ENCODE measurements around the gene SULT1A3.
"Not testable (repeated sequence)": the region's sequence is repeated elsewhere in the genome, so short reads cannot be mapped to it uniquely, and the experiment has no call there.

SULT1A3 gene

DNA sequence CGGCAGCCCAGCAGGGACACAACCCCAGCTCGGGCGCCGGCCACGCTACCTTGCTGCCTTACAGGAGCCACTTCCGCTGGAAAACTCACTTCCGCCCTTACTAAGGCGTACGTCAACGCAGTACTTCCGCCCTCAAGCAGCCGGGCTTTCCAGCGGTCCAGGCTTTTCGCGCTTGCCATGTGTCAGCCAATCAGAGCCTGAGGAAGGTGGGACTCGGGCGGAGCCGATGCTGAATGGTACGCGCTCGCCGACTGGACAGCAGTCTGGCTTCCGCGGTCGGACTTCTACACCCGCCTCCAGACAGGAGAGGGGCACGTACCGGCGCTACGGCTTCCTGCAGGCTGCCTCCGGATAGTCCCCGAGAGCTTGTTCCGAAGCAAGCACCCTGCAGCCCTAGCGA lies 5.4 kb upstream of the SULT1A3 start, which contains the start of the genes BOLA2B and SLX1A:
BOLA2B (minus strand) TSS at position 52 of the 400 bp plus-strand sequence. CDS start 71 bp downstream, outside the sequence.
SLX1A (plus strand) TSS at position 261 of the 400 bp plus-strand sequence. CDS start 210 bp downstream, outside the sequence.
- not testable (repeated sequence) for H2AFZ ChIP-seq (ENCODE audit: low read depth, low read length); H3K27ac ChIP-seq (ENCODE audit: low read length); H3K9me3 ChIP-seq (ENCODE audit: insufficient read depth, low read length, severe bottlenecking); H4K20me1 ChIP-seq (ENCODE audit: insufficient read depth, low read length); H3K79me2 ChIP-seq (ENCODE audit: insufficient read depth, low read length); H3K4me1 ChIP-seq (ENCODE audit: insufficient read depth, low read length); H3K27me3 ChIP-seq (ENCODE audit: insufficient read depth, low read length, poor library complexity); DNase-seq; H3K36me3 ChIP-seq (ENCODE audit: insufficient read depth, low read length)
- H3K4me2 ChIP-seq (ENCODE audit: insufficient read depth, low read length): peak within 1 kb of the TSS; percentile 64
- peak; percentile 86 for ATAC-seq (ENCODE audit: insufficient read depth, low read depth)
- H3K9ac ChIP-seq (ENCODE audit: low read depth, low read length): 0 out of 2 replicates have a peak within 1 kb of the TSS, but pooled peaks have one; percentile 36
- peak within 1 kb of the TSS in 1 of 2 experiments; percentile 57; a peak in 2 of 4 replicates for H3K4me3 ChIP-seq (ENCODE audit: low read depth in 1 of 2, low read length in 2 of 2)

DNA sequence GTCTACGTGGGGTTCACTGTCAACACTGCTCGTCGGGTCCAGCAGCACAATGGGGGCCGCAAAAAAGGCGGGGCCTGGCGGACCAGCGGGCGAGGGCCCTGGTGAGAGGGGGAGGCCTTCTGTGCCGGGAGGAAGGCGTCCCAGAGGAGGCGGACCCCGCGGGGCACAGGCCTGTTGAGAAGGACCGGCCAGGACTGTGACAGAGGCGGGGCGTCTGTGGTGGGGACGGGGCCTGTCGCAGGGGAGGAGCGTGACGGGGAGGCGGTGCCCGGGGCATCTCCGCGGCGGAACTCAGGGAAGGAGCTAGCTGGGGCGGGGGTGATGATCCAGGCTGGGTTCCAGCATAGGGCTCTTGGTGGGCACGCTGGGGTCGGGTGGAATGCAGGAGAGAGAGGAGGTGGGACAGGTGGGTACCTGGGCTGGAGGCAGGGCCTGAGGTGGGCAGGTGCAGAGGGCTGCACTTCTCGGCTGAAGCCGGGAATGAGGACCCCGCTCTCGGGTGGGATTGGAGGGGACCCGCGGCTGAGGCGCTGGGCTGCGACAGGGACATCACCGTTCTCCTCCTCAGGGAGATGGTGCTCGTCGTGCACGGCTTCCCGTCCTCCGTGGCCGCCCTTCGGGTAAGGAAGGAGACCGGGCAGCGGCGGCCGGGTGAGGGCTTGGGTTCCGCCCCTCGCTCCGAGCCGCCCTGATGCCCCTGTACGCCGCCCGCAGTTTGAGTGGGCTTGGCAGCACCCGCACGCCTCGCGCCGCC lies 4.7 kb upstream of the SULT1A3 start:
- peak overlapping the region in 1 of 2 experiments; percentile 57; a peak in 2 of 4 replicates for H3K4me3 ChIP-seq (ENCODE audit: low read depth in 1 of 2, low read length in 2 of 2)
- H3K4me2 ChIP-seq (ENCODE audit: insufficient read depth, low read length): peak overlapping the region; percentile 64
- 0 out of 2 replicates have a peak overlapping the region, but pooled peaks have one; percentile 36 for H3K9ac ChIP-seq (ENCODE audit: low read depth, low read length)

GRCh38 chr16:30197001-30197400 lies 2.1 kb upstream of the SULT1A3 start:
- H3K9me3 ChIP-seq (ENCODE audit: insufficient read depth, low read length, severe bottlenecking); H3K27ac ChIP-seq (ENCODE audit: low read length); H3K4me2 ChIP-seq (ENCODE audit: insufficient read depth, low read length); H3K9ac ChIP-seq (ENCODE audit: low read depth, low read length); H3K4me1 ChIP-seq (ENCODE audit: insufficient read depth, low read length); H3K79me2 ChIP-seq (ENCODE audit: insufficient read depth, low read length); H4K20me1 ChIP-seq (ENCODE audit: insufficient read depth, low read length); ATAC-seq (ENCODE audit: insufficient read depth, low read depth); H3K36me3 ChIP-seq (ENCODE audit: insufficient read depth, low read length); H3K27me3 ChIP-seq (ENCODE audit: insufficient read depth, low read length, poor library complexity); H3K4me3 ChIP-seq (ENCODE audit: low read depth in 1 of 2, low read length in 2 of 2); H2AFZ ChIP-seq (ENCODE audit: low read depth, low read length); DNase-seq: not testable (repeated sequence)

More for the DNA sequence above, 4.7 kb upstream of the SULT1A3 start:
- H3K9me3 ChIP-seq (ENCODE audit: insufficient read depth, low read length, severe bottlenecking); H2AFZ ChIP-seq (ENCODE audit: low read depth, low read length); H3K79me2 ChIP-seq (ENCODE audit: insufficient read depth, low read length); H3K36me3 ChIP-seq (ENCODE audit: insufficient read depth, low read length); H4K20me1 ChIP-seq (ENCODE audit: insufficient read depth, low read length); H3K4me1 ChIP-seq (ENCODE audit: insufficient read depth, low read length); H3K27me3 ChIP-seq (ENCODE audit: insufficient read depth, low read length, poor library complexity); DNase-seq; H3K27ac ChIP-seq (ENCODE audit: low read length): not testable (repeated sequence)
- ATAC-seq (ENCODE audit: insufficient read depth, low read depth): peak; percentile 76

DNA sequence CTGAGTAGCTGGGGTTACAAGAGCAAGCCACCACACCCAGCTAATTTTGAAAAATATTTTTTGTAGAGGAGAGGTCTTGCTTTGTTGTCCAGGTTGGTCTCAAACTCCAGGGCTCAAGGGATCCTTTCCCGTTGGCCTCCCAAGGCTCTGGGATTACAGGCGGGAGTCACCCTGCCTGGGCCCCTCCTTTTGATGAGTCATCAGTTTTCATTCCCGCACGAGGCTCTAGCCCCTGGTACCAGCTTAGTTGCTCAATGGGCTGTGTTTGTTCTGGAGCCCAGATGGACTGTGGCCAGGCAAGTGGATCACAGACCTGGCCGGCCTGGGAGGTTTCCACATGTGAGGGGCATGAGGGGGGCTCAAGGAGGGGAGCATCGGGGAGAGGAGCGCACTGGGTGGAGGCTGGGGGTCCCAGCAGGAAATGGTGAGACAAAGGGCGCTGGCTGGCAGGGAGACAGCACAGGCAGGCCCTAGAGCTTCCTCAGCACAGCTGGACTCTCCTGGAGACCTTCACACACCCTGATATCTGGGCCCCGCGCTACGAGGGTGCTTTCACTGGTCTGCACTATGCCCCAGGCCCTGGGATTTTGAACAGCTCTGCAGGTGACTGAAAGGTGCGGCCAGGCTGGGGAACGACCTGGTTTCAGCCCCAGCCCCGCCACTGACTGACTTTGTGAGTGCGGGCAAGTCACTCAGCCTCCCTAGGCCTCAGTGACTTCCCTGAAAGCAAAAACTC lies 721 bp downstream of the SULT1A3 start:
- not testable (repeated sequence) for H3K27me3 ChIP-seq (ENCODE audit: insufficient read depth, low read length, poor library complexity); H4K20me1 ChIP-seq (ENCODE audit: insufficient read depth, low read length); H3K9me3 ChIP-seq (ENCODE audit: insufficient read depth, low read length, severe bottlenecking); H2AFZ ChIP-seq (ENCODE audit: low read depth, low read length); H3K4me2 ChIP-seq (ENCODE audit: insufficient read depth, low read length); H3K36me3 ChIP-seq (ENCODE audit: insufficient read depth, low read length); H3K79me2 ChIP-seq (ENCODE audit: insufficient read depth, low read length); H3K4me1 ChIP-seq (ENCODE audit: insufficient read depth, low read length); H3K27ac ChIP-seq (ENCODE audit: low read length); H3K4me3 ChIP-seq (ENCODE audit: low read depth in 1 of 2, low read length in 2 of 2); ATAC-seq (ENCODE audit: insufficient read depth, low read depth); H3K9ac ChIP-seq (ENCODE audit: low read depth, low read length); DNase-seq

- ATAC-seq (ENCODE audit: insufficient read depth, low read depth); H4K20me1 ChIP-seq (ENCODE audit: insufficient read depth, low read length); H3K9ac ChIP-seq (ENCODE audit: low read depth, low read length); H3K4me1 ChIP-seq (ENCODE audit: insufficient read depth, low read length); H3K27me3 ChIP-seq (ENCODE audit: insufficient read depth, low read length, poor library complexity); H3K9me3 ChIP-seq (ENCODE audit: insufficient read depth, low read length, severe bottlenecking); H3K4me3 ChIP-seq (ENCODE audit: low read depth in 1 of 2, low read length in 2 of 2); H3K79me2 ChIP-seq (ENCODE audit: insufficient read depth, low read length); H2AFZ ChIP-seq (ENCODE audit: low read depth, low read length); H3K36me3 ChIP-seq (ENCODE audit: insufficient read depth, low read length); H3K4me2 ChIP-seq (ENCODE audit: insufficient read depth, low read length); H3K27ac ChIP-seq (ENCODE audit: low read length); DNase-seq: not testable (repeated sequence)
These were observed 6.6 kb downstream of the SULT1A3 start for GRCh38 chr16:30205541-30206236.

DNA sequence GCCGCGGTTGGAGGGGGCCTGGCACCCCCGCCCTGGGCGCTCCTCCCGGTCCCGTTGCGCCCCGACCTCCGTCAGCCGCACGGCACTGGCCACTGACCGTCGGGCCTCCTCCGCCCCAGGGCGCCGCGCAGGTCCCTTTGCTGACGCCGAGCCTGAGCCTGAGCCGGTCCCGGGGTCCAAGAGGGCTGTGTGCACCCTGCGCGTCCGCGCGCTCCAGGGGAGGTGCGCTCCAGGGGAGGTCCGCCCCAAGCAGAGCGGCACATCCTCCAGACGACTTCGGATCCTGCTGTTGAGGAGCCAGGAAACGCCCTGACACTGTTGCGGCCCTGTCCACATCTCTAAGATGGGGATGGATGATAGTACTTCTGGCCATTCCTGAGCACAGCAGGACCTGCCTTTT lies 7.2 kb downstream of the SULT1A3 start:
- not testable (repeated sequence) for H4K20me1 ChIP-seq (ENCODE audit: insufficient read depth, low read length); H2AFZ ChIP-seq (ENCODE audit: low read depth, low read length); H3K4me2 ChIP-seq (ENCODE audit: insufficient read depth, low read length)

DNA sequence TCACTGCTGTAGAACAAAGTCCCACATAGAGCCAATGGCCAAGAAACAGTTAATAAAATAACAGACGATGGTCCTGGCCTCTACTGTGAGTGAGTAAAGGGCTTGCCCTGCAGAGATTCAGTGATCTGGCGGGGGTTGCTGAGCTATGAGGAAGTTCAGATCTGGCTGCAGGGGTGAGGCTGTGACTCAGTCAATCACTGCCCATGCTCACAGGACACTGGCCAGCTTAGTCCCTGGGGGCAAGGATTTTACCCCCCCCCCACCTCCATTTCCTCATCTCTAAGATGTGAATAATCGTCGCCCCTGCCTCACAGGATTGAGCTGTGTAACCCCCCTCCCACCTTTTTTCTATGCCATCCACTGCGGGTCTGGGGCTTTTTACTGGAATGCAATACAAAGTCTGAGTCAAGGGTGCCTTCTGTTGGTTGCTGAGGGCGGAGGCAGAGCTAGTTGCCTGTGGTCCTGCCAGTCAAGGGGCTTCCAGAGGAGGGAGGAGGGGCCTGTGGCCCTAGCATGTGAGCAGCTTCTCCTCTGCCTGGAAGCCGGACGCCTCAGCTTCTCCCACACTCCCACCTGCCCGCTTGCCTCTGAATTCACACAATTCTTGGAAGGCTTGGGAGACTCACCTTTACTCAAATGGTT lies 8.1 kb downstream of the SULT1A3 start:
- H3K36me3 ChIP-seq (ENCODE audit: insufficient read depth, low read length); H3K9me3 ChIP-seq (ENCODE audit: insufficient read depth, low read length, severe bottlenecking); H2AFZ ChIP-seq (ENCODE audit: low read depth, low read length); H3K4me1 ChIP-seq (ENCODE audit: insufficient read depth, low read length); H3K27me3 ChIP-seq (ENCODE audit: insufficient read depth, low read length, poor library complexity); H3K9ac ChIP-seq (ENCODE audit: low read depth, low read length); H3K79me2 ChIP-seq (ENCODE audit: insufficient read depth, low read length); H3K4me2 ChIP-seq (ENCODE audit: insufficient read depth, low read length); H3K4me3 ChIP-seq (ENCODE audit: low read depth in 1 of 2, low read length in 2 of 2); H4K20me1 ChIP-seq (ENCODE audit: insufficient read depth, low read length); DNase-seq; H3K27ac ChIP-seq (ENCODE audit: low read length): not testable (repeated sequence)
- peak; percentile 22; the same call in 1 of the 3 replicates for ATAC-seq (ENCODE audit: insufficient read depth, low read depth)

More for the DNA sequence above, 7.2 kb downstream of the SULT1A3 start:
- not testable (repeated sequence) for H3K36me3 ChIP-seq (ENCODE audit: insufficient read depth, low read length); H3K9me3 ChIP-seq (ENCODE audit: insufficient read depth, low read length, severe bottlenecking); H3K9ac ChIP-seq (ENCODE audit: low read depth, low read length); H3K4me3 ChIP-seq (ENCODE audit: low read depth in 1 of 2, low read length in 2 of 2); H3K27me3 ChIP-seq (ENCODE audit: insufficient read depth, low read length, poor library complexity); H3K4me1 ChIP-seq (ENCODE audit: insufficient read depth, low read length); ATAC-seq (ENCODE audit: insufficient read depth, low read depth); H3K27ac ChIP-seq (ENCODE audit: low read length); DNase-seq; H3K79me2 ChIP-seq (ENCODE audit: insufficient read depth, low read length)
